Measurements from ENCODE around the gene KIF25.

The KIF25 gene

GRCh38 chr6:168005796-168006195, 8.3 kb downstream of the KIF25 start:
- no peak overlapping the region for H3K23ac ChIP-seq (ENCODE audit: low read length)
- H3K56ac ChIP-seq (ENCODE audit: low read length) = no peak overlapping the region
- H3K4ac ChIP-seq (ENCODE audit: low read depth, low read length) = no peak overlapping the region
- no peak overlapping the region for H2BK5ac ChIP-seq (ENCODE audit: low read length)
- H3K4me1 ChIP-seq (ENCODE audit: control insufficient read depth, low read depth, low read length) = no peaks in the 10 kb centered on the region
- WGBS (ENCODE audit: extremely low coverage, insufficient coverage, low lambda C conversion rate) = no CpG with 5 or more reads among the region's 6 CpGs
- no peak overlapping the region for H4K5ac ChIP-seq (ENCODE audit: low read length)
- H3K4me2 ChIP-seq (ENCODE audit: low read length) = no peak overlapping the region
- H3K4me3 ChIP-seq (ENCODE audit: low read length) = no peak overlapping the region
- no peaks in the 10 kb centered on the region for H3K36me3 ChIP-seq (ENCODE audit: control insufficient read depth, insufficient read depth, low read length)
- H2BK15ac ChIP-seq (replicated peaks; ENCODE audit: low read depth) = no peak overlapping the region
- no peak overlapping the region for H4K8ac ChIP-seq (ENCODE audit: low read depth, low read length)
- no peak overlapping the region for H3K9ac ChIP-seq (ENCODE audit: low read length)
- DNase-seq = no peak
- H3K27me3 ChIP-seq (ENCODE audit: insufficient read depth, low read length, poor library complexity) = no peaks in the 10 kb centered on the region
- H2AK5ac ChIP-seq (ENCODE audit: low read length) = no peak overlapping the region
- no peak overlapping the region for H3K18ac ChIP-seq (ENCODE audit: low read length)
- H3K79me2 ChIP-seq (ENCODE audit: control insufficient read depth, insufficient read depth, low read length) = no peaks in the 10 kb centered on the region
- H3K27ac ChIP-seq (ENCODE audit: low read depth, low read length) = no peak overlapping the region
- H3K79me1 ChIP-seq (ENCODE audit: low read length) = no peaks in the 10 kb centered on the region
- no peak overlapping the region for H2BK120ac ChIP-seq (ENCODE audit: low read depth, low read length)

GRCh38 chr6:168007592-168008338, 10.3 kb downstream of the KIF25 start:
- no peak overlapping the region for H3K27ac ChIP-seq (ENCODE audit: low read depth, low read length)
- H3K23ac ChIP-seq (ENCODE audit: low read length) = no peak overlapping the region
- H2BK15ac ChIP-seq (replicated peaks; ENCODE audit: low read depth) = no peak overlapping the region
- H3K9ac ChIP-seq (ENCODE audit: low read length) = no peak overlapping the region
- no peaks in the 10 kb centered on the region for H3K4me1 ChIP-seq (ENCODE audit: control insufficient read depth, low read depth, low read length)
- H3K36me3 ChIP-seq (ENCODE audit: control insufficient read depth, insufficient read depth, low read length) = no peaks in the 10 kb centered on the region
- H3K4ac ChIP-seq (ENCODE audit: low read depth, low read length) = no peak overlapping the region
- no peak overlapping the region for H2AK5ac ChIP-seq (ENCODE audit: low read length)
- no peak overlapping the region for H4K5ac ChIP-seq (ENCODE audit: low read length)
- DNase-seq = peak; percentile 41
- no peak overlapping the region for H3K4me2 ChIP-seq (ENCODE audit: low read length)
- H3K18ac ChIP-seq (ENCODE audit: low read length) = no peak overlapping the region
- H3K79me1 ChIP-seq (ENCODE audit: low read length) = no peaks in the 10 kb centered on the region
- no peak overlapping the region for H4K8ac ChIP-seq (ENCODE audit: low read depth, low read length)
- no peak overlapping the region for H3K56ac ChIP-seq (ENCODE audit: low read length)
- no peak overlapping the region for H2BK5ac ChIP-seq (ENCODE audit: low read length)
- no peaks in the 10 kb centered on the region for H3K27me3 ChIP-seq (ENCODE audit: insufficient read depth, low read length, poor library complexity)
- H3K4me3 ChIP-seq (ENCODE audit: low read length) = no peak overlapping the region
- no CpG with 5 or more reads among the region's 3 CpGs for WGBS (ENCODE audit: extremely low coverage, insufficient coverage, low lambda C conversion rate)
- H3K79me2 ChIP-seq (ENCODE audit: control insufficient read depth, insufficient read depth, low read length) = no peaks in the 10 kb centered on the region
- H2BK120ac ChIP-seq (ENCODE audit: low read depth, low read length) = no peak overlapping the region

DNA sequence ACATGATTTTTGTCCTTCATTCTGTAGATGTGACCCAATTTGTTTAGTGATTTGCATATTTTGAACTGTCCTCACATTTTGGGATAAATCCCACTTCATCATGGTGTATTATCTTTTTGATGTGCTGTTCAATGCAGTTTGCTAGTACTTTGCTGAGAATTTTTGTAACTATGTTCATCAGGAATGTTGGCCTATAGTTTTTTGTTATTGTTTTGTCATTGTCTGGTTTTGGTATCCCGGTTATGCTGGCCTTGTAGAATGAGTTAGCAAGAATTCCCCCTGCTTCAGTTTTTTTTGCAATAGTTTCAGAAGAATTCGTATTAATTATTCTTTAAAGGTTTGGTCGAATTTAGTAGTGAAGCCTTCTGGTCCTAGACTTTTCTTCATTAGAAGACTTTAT, 11.9 kb downstream of the KIF25 start:
- Histone ChIP-seq H3K4me1 (ENCODE audit: control insufficient read depth, low read depth, low read length) (no peaks in the 10 kb centered on the region), H3K79me1 (ENCODE audit: low read length) (no peaks in the 10 kb centered on the region), H2AK5ac (ENCODE audit: low read length) (no peak overlapping the region), H2BK5ac (ENCODE audit: low read length) (no peak overlapping the region), H3K9ac (ENCODE audit: low read length) (no peak overlapping the region), H3K4me2 (ENCODE audit: low read length) (no peak overlapping the region), H3K4me3 (ENCODE audit: low read length) (no peak overlapping the region), H3K18ac (ENCODE audit: low read length) (no peak overlapping the region), H3K27ac (ENCODE audit: low read depth, low read length) (no peak overlapping the region), H4K5ac (ENCODE audit: low read length) (no peak overlapping the region), H2BK15ac (replicated peaks; ENCODE audit: low read depth) (no peak overlapping the region), H3K23ac (ENCODE audit: low read length) (no peak overlapping the region), H3K56ac (ENCODE audit: low read length) (no peak overlapping the region), H4K8ac (ENCODE audit: low read depth, low read length) (no peak overlapping the region), H3K36me3 (ENCODE audit: control insufficient read depth, insufficient read depth, low read length) (no peaks in the 10 kb centered on the region), H3K79me2 (ENCODE audit: control insufficient read depth, insufficient read depth, low read length) (no peaks in the 10 kb centered on the region), H3K27me3 (ENCODE audit: insufficient read depth, low read length, poor library complexity) (no peaks in the 10 kb centered on the region), H2BK120ac (ENCODE audit: low read depth, low read length) (no peak overlapping the region), H3K4ac (ENCODE audit: low read depth, low read length) (no peak overlapping the region)
- DNase-seq = no peak
- no CpG with 5 or more reads among the region's 3 CpGs for WGBS (ENCODE audit: extremely low coverage, insufficient coverage, low lambda C conversion rate)

DNA sequence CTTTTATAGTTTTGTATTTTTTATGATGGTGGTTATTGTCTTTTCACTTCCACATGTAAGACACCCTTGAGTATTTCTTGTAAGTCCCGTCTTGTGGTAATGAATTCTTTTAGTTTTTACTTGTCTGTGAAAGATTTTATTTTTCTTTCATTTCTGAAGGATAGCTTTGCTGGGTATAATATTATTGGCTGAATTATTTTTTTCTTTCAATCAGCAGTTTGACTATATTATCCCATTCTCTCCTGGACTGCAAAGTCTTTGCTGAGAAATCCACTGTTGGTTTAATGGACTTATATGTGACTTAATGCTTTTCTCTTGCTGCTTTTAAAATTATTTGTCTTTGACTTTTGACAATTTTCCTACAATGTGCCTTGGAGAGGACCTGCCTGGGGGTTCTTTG, 13.8 kb downstream of the KIF25 start:
- no peaks in the 10 kb centered on the region for H3K36me3 ChIP-seq (ENCODE audit: control insufficient read depth, insufficient read depth, low read length)
- H3K4ac ChIP-seq (ENCODE audit: low read depth, low read length) = no peak overlapping the region
- no peak overlapping the region for H4K5ac ChIP-seq (ENCODE audit: low read length)
- no peak overlapping the region for H2AK5ac ChIP-seq (ENCODE audit: low read length)
- no peak overlapping the region for H3K18ac ChIP-seq (ENCODE audit: low read length)
- no peaks in the 10 kb centered on the region for H3K79me2 ChIP-seq (ENCODE audit: control insufficient read depth, insufficient read depth, low read length)
- no peak overlapping the region for H3K27ac ChIP-seq (ENCODE audit: low read depth, low read length)
- H3K9ac ChIP-seq (ENCODE audit: low read length) = no peak overlapping the region
- no peak for DNase-seq
- no peak overlapping the region for H3K4me3 ChIP-seq (ENCODE audit: low read length)
- H4K8ac ChIP-seq (ENCODE audit: low read depth, low read length) = no peak overlapping the region
- no peak overlapping the region for H2BK5ac ChIP-seq (ENCODE audit: low read length)
- no peak overlapping the region for H3K4me2 ChIP-seq (ENCODE audit: low read length)
- no peak overlapping the region for H2BK15ac ChIP-seq (replicated peaks; ENCODE audit: low read depth)
- H3K56ac ChIP-seq (ENCODE audit: low read length) = no peak overlapping the region
- H3K23ac ChIP-seq (ENCODE audit: low read length) = no peak overlapping the region
- H3K27me3 ChIP-seq (ENCODE audit: insufficient read depth, low read length, poor library complexity) = no peaks in the 10 kb centered on the region
- H3K79me1 ChIP-seq (ENCODE audit: low read length) = no peaks in the 10 kb centered on the region
- no CpG with 5 or more reads among the region's 1 CpG for WGBS (ENCODE audit: extremely low coverage, insufficient coverage, low lambda C conversion rate)
- no peaks in the 10 kb centered on the region for H3K4me1 ChIP-seq (ENCODE audit: control insufficient read depth, low read depth, low read length)
- no peak overlapping the region for H2BK120ac ChIP-seq (ENCODE audit: low read depth, low read length)

DNA sequence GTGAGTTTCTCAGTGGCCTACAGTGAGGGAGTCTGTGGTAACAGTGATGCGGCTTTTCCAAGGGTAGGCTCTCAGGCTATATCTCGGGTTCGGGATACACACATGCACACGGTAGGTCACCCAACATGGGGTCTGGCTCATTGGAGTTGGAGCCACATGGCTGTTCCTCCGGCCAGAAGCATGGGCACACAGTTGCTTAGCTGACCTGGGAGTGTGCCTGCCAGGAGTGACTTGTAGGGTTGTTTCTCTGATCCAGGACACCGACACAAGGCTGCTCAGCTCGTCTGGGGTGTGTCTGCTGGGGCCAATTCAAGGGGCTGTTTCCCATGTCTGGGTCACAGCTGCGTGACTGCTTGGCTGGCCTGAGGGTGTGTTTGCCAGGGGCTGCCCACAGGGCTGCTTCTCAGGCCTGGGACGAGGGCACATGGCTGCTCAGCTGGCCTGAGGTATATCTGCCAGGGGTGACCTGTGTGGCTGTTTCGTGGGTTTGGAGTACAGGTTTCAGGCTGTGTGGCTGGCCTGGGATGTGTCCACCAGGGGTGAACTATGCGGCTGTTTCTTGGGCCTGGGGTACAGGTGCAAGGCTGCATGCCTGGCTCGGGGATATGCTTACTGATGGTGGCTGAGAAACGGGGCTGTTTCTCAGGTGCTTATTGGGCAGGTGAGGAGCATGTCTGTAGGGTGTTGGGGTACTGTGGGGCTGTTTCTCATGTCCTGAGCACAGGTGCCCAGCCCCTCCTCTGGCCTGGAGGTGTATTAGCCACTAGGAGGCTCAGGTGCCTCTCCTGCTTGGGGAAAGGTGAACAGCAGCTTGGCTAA, 15.2 kb downstream of the KIF25 start:
- no peak overlapping the region for H2BK5ac ChIP-seq (ENCODE audit: low read length)
- H3K36me3 ChIP-seq (ENCODE audit: control insufficient read depth, insufficient read depth, low read length) = no peaks in the 10 kb centered on the region
- H2BK120ac ChIP-seq (ENCODE audit: low read depth, low read length) = no peak overlapping the region
- H3K4me3 ChIP-seq (ENCODE audit: low read length) = no peak overlapping the region
- no peak overlapping the region for H3K23ac ChIP-seq (ENCODE audit: low read length)
- no peak overlapping the region for H4K5ac ChIP-seq (ENCODE audit: low read length)
- no CpG with 5 or more reads among the region's 13 CpGs for WGBS (ENCODE audit: extremely low coverage, insufficient coverage, low lambda C conversion rate)
- no peak overlapping the region for H3K4ac ChIP-seq (ENCODE audit: low read depth, low read length)
- no peak overlapping the region for H2AK5ac ChIP-seq (ENCODE audit: low read length)
- no peaks in the 10 kb centered on the region for H3K79me2 ChIP-seq (ENCODE audit: control insufficient read depth, insufficient read depth, low read length)
- no peak overlapping the region for H2BK15ac ChIP-seq (replicated peaks; ENCODE audit: low read depth)
- H4K8ac ChIP-seq (ENCODE audit: low read depth, low read length) = no peak overlapping the region
- H3K56ac ChIP-seq (ENCODE audit: low read length) = no peak overlapping the region
- no peaks in the 10 kb centered on the region for H3K27me3 ChIP-seq (ENCODE audit: insufficient read depth, low read length, poor library complexity)
- DNase-seq = no peak
- H3K18ac ChIP-seq (ENCODE audit: low read length) = no peak overlapping the region
- H3K4me1 ChIP-seq (ENCODE audit: control insufficient read depth, low read depth, low read length) = no peaks in the 10 kb centered on the region
- H3K79me1 ChIP-seq (ENCODE audit: low read length) = no peaks in the 10 kb centered on the region
- no peak overlapping the region for H3K27ac ChIP-seq (ENCODE audit: low read depth, low read length)
- no peak overlapping the region for H3K9ac ChIP-seq (ENCODE audit: low read length)
- H3K4me2 ChIP-seq (ENCODE audit: low read length) = no peak overlapping the region

Data from mesendoderm (in vitro differentiated cells).